Activated CD8-positive, alpha-beta T cell treated with anti-CD3 and anti-CD28 coated beads for 36 hours (primary cell): ENCODE results near the gene ANKRD31. TPM values are rescaled to one million over a fixed set of nuclear protein-coding genes. Genes with fewer than 3 reads are reported as not detected.
"Not testable (repeated sequence)": the region's sequence is repeated elsewhere in the genome, so short reads cannot be mapped to it uniquely, and the experiment has no call there.

Source experiments
- ATAC-seq: fragments of 200-7000 bp; cut with Tn5 transposase; one replicate; pipeline ENCODE4 v1.10.0; 2021; ENCODE audit warnings: mild to moderate bottlenecking, moderate library complexity
- CTCF ChIA-PET: fragments of 350-600 bp; sonication (Branson Sonifier 250); formaldehyde crosslinking; loops from one replicate; lab custom pipeline; 2021; ENCODE audit warnings: antibody characterized with exemption; lab: Charles Lee
- POLR2A ChIA-PET: fragments of 350-600 bp; sonication (Branson Sonifier 250); formaldehyde crosslinking; loops from one replicate; lab custom pipeline; 2021; ENCODE audit warnings: antibody characterized with exemption; lab: Charles Lee
- DNase-seq: peaks from one replicate; pipeline ENCODE4 v3.0.0-alpha.2; 2020
- H3K27ac Mint-ChIP-seq: one replicate; pipeline ENCODE4 v1.8.0; 2021; ENCODE audit warnings: mild to moderate bottlenecking, mixed read lengths
- H3K27me3 Mint-ChIP-seq: one replicate; pipeline ENCODE4 v1.8.0; 2021; ENCODE audit warnings: mixed read lengths
- H3K36me3 Mint-ChIP-seq: one replicate; pipeline ENCODE4 v1.8.0; 2021; ENCODE audit warnings: low read depth, mixed read lengths
- H3K4me1 Mint-ChIP-seq: one replicate; pipeline ENCODE4 v1.8.0; 2021; ENCODE audit warnings: low read depth, mixed read lengths
- H3K4me3 Mint-ChIP-seq: one replicate; pipeline ENCODE4 v1.8.0; 2021; ENCODE audit warnings: mild to moderate bottlenecking, moderate library complexity, mixed read lengths
- H3K9me3 Mint-ChIP-seq: one replicate; pipeline ENCODE4 v1.8.0; 2021; ENCODE audit warnings: mixed read lengths
- CTCF ChIP-seq: fragments of 200-600 bp; IDR thresholded peaks from one replicate; pipeline ENCODE4 v1.8.0; 2022; ENCODE audit warnings: antibody characterized with exemption, mild to moderate bottlenecking
- intact Hi-C: fragments of 100-400 bp; cut with micrococcal nuclease; formaldehyde crosslinking; loops from one replicate; pipeline ENCODE4 v1.10.0; 2022
- total RNA-seq, 2 experiments: library from RNA; stranded (reverse); gene quantifications; one replicate each; pipeline ENCODE4 v1.2.3, GENCODE V29; 2021

Gene ANKRD31
- total RNA-seq, 2 experiments from 2014 or later = 0.94 to 0.99 TPM

DNA sequence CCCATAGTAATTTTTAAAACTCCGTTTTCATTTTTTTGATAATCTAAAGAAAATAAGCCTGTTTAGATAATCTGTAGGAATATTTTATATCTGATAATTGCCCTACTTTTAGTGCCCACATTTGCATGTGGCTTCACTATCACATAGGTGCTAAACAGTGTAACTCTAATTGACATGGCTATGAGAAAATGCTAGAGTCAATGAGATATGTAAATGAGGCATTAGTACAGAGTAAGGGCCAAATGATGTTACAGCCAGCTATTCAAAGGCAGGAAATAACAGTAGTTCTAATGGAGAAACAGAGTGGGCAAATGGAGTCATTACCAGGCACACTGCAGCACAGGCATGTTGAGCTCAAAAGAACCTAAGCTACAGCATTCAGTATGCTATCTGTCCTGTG lies 147.0 kb downstream of the ANKRD31 start:
- Mint-ChIP-seq H3K9me3 (no peaks in the 10 kb centered on the region), H3K27me3 (no peaks in the 10 kb centered on the region), H3K4me3 (no peak overlapping the region), H3K4me1 (peaks cover 21% of the 10 kb centered on the region), H3K27ac (no peak overlapping the region), H3K36me3 (no peaks in the 10 kb centered on the region)
- ATAC-seq (peak; percentile 32), DNase-seq (no peak)
- ChIA-PET POLR2A (interaction anchor here (0.8 kb wide), 1 partner anchor 37 kb away, joined by 3 read pairs; the partner anchor contains the start of gene GCNT4), CTCF (interaction anchor here (0.8 to 1.1 kb wide), 3 partner anchors 17 to 41 kb away, joined by 3 read pairs; no protein-coding TSS in a partner anchor)
- TF ChIP-seq CTCF = no peak
- intact Hi-C loops = no loop called here

DNA sequence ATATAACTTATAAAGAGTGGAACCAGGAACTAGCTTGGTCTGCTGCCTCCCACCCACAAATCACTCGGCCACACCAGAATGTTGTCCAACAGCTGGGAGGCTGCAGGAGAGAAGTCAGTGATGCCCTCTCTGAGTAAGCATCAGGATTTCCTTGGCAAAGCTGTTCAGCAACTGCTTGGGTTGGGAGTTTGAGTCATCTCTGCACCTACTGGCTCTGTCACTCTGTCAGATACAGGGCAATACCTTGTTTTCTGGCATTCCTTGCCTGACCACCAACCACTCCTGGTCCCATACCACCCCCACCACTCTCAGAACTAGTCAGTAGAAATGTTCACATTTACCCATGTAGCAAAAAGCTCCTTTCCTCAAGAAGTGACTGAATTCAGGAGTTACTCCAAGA lies 147.5 kb downstream of the ANKRD31 start:
- H3K9me3 Mint-ChIP-seq = no peaks in the 10 kb centered on the region
- TF ChIP-seq CTCF = no peak
- peak; percentile 82 for ATAC-seq
- H3K4me3 Mint-ChIP-seq = no peak overlapping the region
- peak; percentile 48 for DNase-seq
- H3K4me1 Mint-ChIP-seq = peaks cover 17% of the 10 kb centered on the region
- H3K27ac Mint-ChIP-seq = no peak overlapping the region
- CTCF ChIA-PET = interaction anchor here (0.8 to 1.1 kb wide), 2 partner anchors 17 to 39 kb away, joined by 3 read pairs; no protein-coding TSS in a partner anchor
- intact Hi-C loops = no loop called here
- no peaks in the 10 kb centered on the region for H3K27me3 Mint-ChIP-seq
- H3K36me3 Mint-ChIP-seq = no peaks in the 10 kb centered on the region
- POLR2A ChIA-PET = interaction anchor here (0.8 to 1.2 kb wide), 2 partner anchors 32 to 37 kb away, joined by 3 read pairs; partner anchors contain the start of gene GCNT4

- no peak for TF ChIP-seq CTCF
- H3K9me3 Mint-ChIP-seq = no peaks in the 10 kb centered on the region
- no peaks in the 10 kb centered on the region for H3K27me3 Mint-ChIP-seq
- H3K4me1 Mint-ChIP-seq = peaks cover 17% of the 10 kb centered on the region
- ATAC-seq (no peak), DNase-seq (no peak)
- POLR2A ChIA-PET = interaction anchor here (1.2 kb wide), 1 partner anchor 31 kb away, joined by 3 read pairs; no protein-coding TSS in a partner anchor
- intact Hi-C loops = no loop called here
- H3K36me3 Mint-ChIP-seq = no peaks in the 10 kb centered on the region
- no peak overlapping the region for H3K27ac Mint-ChIP-seq
- no peak overlapping the region for H3K4me3 Mint-ChIP-seq
- CTCF ChIA-PET = interaction anchor here (1.1 kb wide), 1 partner anchor 39 kb away, joined by 3 read pairs; no protein-coding TSS in a partner anchor
These were observed 148.0 kb downstream of the ANKRD31 start for GRCh38 chr5:75088648-75089047.

GRCh38 chr5:75081510-75081909 lies 155.2 kb downstream of the ANKRD31 start:
- DNase-seq = no peak
- Mint-ChIP-seq H3K4me1 (no peaks in the 10 kb centered on the region), H3K27me3 (no peaks in the 10 kb centered on the region), H3K9me3 (no peaks in the 10 kb centered on the region), H3K36me3 (no peaks in the 10 kb centered on the region), H3K4me3 (no peak overlapping the region), H3K27ac (no peak overlapping the region)
- no peak for ATAC-seq
- no peak for TF ChIP-seq CTCF
- intact Hi-C loops = no loop called here
- CTCF ChIA-PET = no interaction called here
- POLR2A ChIA-PET = no interaction called here

DNA sequence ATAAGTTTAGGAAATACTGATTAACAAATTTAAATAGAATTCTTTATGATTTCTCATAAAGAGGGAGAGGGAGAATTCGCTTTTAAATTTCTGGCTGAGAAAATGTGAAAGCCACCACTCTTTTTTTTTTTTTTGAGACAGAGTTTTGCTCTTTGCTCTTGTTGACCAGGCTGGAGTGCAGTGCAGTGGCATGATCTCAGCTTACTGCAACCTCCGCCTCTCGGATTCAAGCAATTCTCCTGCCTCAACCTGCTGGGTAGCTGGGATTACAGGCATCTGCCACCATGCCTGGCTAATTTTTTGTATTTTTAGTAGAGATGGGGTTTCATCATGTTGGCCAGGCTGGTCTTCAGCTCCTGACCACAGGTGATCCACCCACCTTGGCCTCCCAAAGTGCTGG lies 157.3 kb downstream of the ANKRD31 start:
- H3K27ac Mint-ChIP-seq, POLR2A ChIA-PET, H3K27me3 Mint-ChIP-seq, DNase-seq, H3K4me1 Mint-ChIP-seq, H3K4me3 Mint-ChIP-seq, H3K36me3 Mint-ChIP-seq, H3K9me3 Mint-ChIP-seq, intact Hi-C loops, ATAC-seq: not testable (repeated sequence)
- CTCF ChIA-PET = interaction anchor here (1.7 kb wide), 1 partner anchor 29 kb away, joined by 4 read pairs; no protein-coding TSS in a partner anchor
